GM12872 (cell line): ENCODE data around the gene LMCD1.

ENCODE experiments used
- CTCF ChIP-seq: IDR thresholded peaks from 3 replicates; pipeline ENCODE4 v1.5.1; 2011; ENCODE audit warnings: low read depth, mild to moderate bottlenecking, low read length, moderate library complexity; ENCODE audit not compliant: insufficient read depth

LMCD1 gene

GRCh38 chr3:8484409-8485140 lies 17.0 kb upstream of the LMCD1 start:
- no peak for TF ChIP-seq CTCF

DNA sequence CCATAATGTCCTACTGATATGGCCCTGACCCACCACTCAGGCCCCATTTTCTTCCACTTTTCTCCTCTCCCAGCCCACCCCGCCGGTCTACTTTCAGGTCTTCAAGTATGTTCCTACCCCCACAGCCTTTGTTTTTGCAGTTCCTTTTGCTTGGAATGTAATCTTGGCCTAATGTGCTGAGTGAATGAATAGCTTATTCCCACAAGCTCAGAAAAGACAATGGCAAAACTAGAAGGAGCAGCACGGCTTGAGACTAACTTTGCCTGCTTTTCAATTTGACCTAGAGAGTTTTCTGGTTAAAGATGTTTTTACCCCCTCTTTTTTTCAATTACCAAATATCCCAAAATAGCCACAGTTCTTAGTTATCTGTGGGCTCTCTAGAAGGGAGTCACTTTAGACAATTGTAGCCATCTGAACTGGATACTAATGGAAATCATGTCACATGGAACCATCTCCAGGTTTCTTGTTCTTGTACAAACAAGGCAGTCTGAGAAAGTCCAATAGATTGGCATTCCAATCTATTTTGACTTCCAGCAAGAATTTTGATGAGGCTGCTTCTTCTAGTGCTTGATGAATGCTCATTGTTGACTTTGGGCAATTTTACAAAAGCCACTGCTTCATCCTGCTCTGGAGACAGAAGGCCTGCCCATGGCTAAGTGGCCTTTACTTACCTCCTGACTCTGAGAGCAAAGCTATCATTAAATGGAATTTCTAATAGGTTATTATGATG lies 16.3 kb upstream of the LMCD1 start:
- TF ChIP-seq CTCF: no peak

DNA sequence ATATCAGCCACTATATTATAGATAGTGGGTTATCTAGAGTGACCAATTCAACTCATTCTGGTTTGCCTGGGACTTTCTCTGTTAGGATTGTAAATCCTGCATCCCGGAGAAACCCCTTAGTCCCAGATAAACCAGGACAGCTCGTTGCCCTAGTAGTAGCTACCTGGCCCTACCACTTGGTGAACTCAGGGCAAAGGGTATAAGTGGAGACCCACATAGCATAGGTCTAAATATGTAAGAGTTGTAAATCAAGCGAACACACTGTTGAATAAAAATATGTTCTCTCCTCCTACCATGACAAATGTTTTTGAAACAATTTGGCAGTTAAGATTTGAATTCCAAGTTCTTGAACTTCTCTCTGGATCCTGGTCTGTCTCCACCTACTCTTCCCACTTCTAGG lies 15.7 kb upstream of the LMCD1 start:
- no peak for TF ChIP-seq CTCF

DNA sequence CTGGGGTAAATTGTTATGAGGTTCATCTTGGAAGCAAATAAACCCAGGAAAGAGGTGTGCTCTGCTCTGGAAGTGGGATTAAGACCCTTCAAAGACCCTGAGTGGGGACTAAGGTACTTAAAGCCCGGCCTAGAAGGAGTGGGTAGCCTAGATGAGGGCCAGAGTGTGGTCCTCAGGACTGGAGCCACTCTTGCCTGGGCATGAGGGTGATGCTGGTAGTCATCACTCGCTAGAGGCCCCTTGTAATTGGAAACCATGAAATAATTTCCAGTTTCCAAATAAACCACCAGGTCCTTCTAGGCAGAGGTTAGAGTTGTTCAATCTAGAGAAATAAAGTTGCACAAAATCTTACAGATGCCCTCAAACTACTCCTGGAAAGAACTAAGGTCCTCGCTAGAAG lies 15.2 kb upstream of the LMCD1 start:
- no peak for TF ChIP-seq CTCF

GRCh38 chr3:8486936-8487335 lies 14.7 kb upstream of the LMCD1 start:
- no peak for TF ChIP-seq CTCF

DNA sequence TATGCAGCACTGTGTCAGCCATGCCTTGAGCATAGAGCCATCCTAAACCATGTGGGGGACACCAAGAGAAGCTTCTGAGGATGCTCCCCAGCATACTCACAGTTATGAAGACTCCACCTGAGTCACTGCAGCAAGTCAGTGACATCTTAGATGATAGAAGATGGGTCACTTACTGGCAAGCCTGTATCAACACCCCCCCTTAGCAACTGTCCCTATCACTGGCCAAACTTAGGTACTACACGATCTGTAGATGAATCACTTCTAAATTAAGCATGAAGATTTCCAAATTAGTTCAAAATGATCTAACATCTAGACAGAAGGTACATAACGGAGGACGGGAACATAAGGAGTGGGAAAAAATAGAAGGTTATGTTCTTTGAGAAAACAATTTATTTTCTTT lies 13.2 kb upstream of the LMCD1 start:
- TF ChIP-seq CTCF: no peak

DNA sequence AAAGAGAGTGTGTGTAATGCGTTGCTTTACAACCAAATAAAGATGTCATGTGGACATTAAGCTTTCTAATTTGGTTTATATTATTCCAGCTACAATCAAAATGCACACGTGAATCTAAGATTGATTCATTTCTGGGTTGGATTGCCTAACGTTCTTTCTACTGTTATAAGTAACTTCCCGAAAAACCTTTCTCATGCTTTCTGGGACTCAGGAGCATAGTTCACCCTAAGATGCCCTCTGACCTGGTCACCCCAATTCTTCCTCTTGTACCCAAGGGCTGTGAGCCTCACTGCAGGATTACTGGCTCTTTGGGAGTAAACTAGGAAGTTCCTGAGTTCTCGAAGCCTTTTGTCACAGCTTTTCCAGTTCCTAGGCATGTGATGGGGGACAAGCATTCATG lies 12.7 kb upstream of the LMCD1 start:
- no peak for TF ChIP-seq CTCF
